ENCODE measurements around the gene SMCHD1.

GRCh38 chr18:2777241-2777640 is 121.7 kb downstream of the SMCHD1 start:
- TF ChIP-seq, protein P1, sequence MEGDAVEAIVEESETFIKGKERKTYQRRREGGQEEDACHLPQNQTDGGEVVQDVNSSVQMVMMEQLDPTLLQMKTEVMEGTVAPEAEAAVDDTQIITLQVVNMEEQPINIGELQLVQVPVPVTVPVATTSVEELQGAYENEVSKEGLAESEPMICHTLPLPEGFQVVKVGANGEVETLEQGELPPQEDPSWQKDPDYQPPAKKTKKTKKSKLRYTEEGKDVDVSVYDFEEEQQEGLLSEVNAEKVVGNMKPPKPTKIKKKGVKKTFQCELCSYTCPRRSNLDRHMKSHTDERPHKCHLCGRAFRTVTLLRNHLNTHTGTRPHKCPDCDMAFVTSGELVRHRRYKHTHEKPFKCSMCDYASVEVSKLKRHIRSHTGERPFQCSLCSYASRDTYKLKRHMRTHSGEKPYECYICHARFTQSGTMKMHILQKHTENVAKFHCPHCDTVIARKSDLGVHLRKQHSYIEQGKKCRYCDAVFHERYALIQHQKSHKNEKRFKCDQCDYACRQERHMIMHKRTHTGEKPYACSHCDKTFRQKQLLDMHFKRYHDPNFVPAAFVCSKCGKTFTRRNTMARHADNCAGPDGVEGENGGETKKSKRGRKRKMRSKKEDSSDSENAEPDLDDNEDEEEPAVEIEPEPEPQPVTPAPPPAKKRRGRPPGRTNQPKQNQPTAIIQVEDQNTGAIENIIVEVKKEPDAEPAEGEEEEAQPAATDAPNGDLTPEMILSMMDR (IDR thresholded peaks at IDR 0.05): no peak
- no peak for TF ChIP-seq POLR2A (IDR thresholded peaks at IDR 0.05)

All from right lobe of liver (tissue), 4 donors.